Endothelial cell of umbilical vein (primary cell): ENCODE results near the gene FHOD3.
"Not testable (repeated sequence)": the region's sequence is repeated elsewhere in the genome, so short reads cannot be mapped to it uniquely, and the experiment has no call there.

Experiments
- CTCF ChIP-seq, 2 donors: IDR thresholded peaks; 1 replicate in 1 of 2; 2 replicates in 1 of 2; pipeline ENCODE4 v1.5.1; 2011; ENCODE audit warnings: low read length in 2 of 2, mild to moderate bottlenecking in 2 of 2, moderate library complexity in 2 of 2, control low read depth in 1 of 2, inconsistent platforms in 1 of 2, low read depth in 1 of 2; ENCODE audit not compliant: insufficient read depth in 1 of 2; ENCODE audit errors: extremely low read depth in 1 of 2
- EZH2 ChIP-seq: IDR thresholded peaks from 2 replicates; pipeline ENCODE4 v1.6.1; 2012; ENCODE audit warnings: borderline replicate concordance, low read depth, mild to moderate bottlenecking, moderate library complexity, low read length, inconsistent platforms; ENCODE audit not compliant: severe bottlenecking
- MAX ChIP-seq: IDR thresholded peaks from 2 replicates; pipeline ENCODE4 v1.6.1; 2011; ENCODE audit not compliant: insufficient read depth, insufficient read length
- POLR2A ChIP-seq: IDR thresholded peaks from 2 replicates; pipeline ENCODE4 v1.6.1; 2012; ENCODE audit warnings: low read depth, mild to moderate bottlenecking, control low read depth, low read length
- POLR2AphosphoS5 ChIP-seq: IDR thresholded peaks from 2 replicates; pipeline ENCODE4 v1.6.1; 2012; ENCODE audit warnings: low read depth, mild to moderate bottlenecking, control low read depth, low read length, moderate library complexity; ENCODE audit not compliant: insufficient read depth

GRCh38 chr18:36551274-36551673, 253.8 kb downstream of the FHOD3 start:
- TF ChIP-seq CTCF (IDR thresholded peaks at IDR 0.05; ENCODE audit: extremely low read depth in 1 of 2, insufficient read depth in 1 of 2, low read depth in 1 of 2, low read length in 2 of 2); POLR2A; POLR2AphosphoS5; EZH2; MAX: not testable (repeated sequence)
